Panc1 (cell line): ENCODE data around the gene CA12. TPM values are rescaled to one million over a fixed set of nuclear protein-coding genes. Genes with fewer than 3 reads are reported as not detected.

Experiments used
- ATAC-seq: fragments of 200-7000 bp; cut with Tn5 transposase; 2 replicates; pipeline ENCODE4 v1.9.1; 2020; ENCODE audit warnings: mild to moderate bottlenecking, moderate library complexity
- BruUV-seq: library from RNA; stranded (reverse); fragments of 400-500 nt; replicated peaks from 2 replicates; lab custom pipeline; 2021; lab: Mats Ljungman, UMichigan
- CTCF ChIA-PET: fragments of 300-600 bp; sonication (Branson Sonifier 250); formaldehyde crosslinking; loops from one replicate; lab custom pipeline; 2022; ENCODE audit warnings: antibody characterized with exemption; lab: Charles Lee
- POLR2A ChIA-PET: fragments of 300-600 bp; sonication (Branson Sonifier 250); formaldehyde crosslinking; loops from one replicate; lab custom pipeline; 2022; ENCODE audit warnings: antibody characterized with exemption; lab: Charles Lee
- DNase-seq: peaks from one replicate; pipeline ENCODE4 v3.0.0-alpha.2; 2010; ENCODE audit warnings: low read depth, low spot score
- H3K27ac ChIP-seq: 2 replicates; pipeline ENCODE4 v1.5.1; 2011; ENCODE audit warnings: mild to moderate bottlenecking, low read length, inconsistent platforms
- H3K27me3 ChIP-seq: fragments of 200-500 bp; sonication (Bioruptor generic); 2 replicates; pipeline ENCODE4 v1.6.0; 2014; ENCODE audit warnings: low read length, inconsistent platforms; ENCODE audit not compliant: control insufficient read depth, insufficient read depth
- H3K36me3 ChIP-seq: fragments of 200-500 bp; sonication (Bioruptor generic); 2 replicates; pipeline ENCODE4 v1.5.1; 2014; ENCODE audit warnings: inconsistent platforms, mild to moderate bottlenecking, low read length, moderate library complexity; ENCODE audit not compliant: control insufficient read depth, insufficient read depth
- H3K4me1 ChIP-seq: 2 replicates; pipeline ENCODE4 v1.5.1; 2011; ENCODE audit warnings: inconsistent platforms, mild to moderate bottlenecking, low read length, moderate library complexity; ENCODE audit not compliant: control insufficient read depth, insufficient read depth
- H3K4me3 ChIP-seq, 2 experiments: 2 replicates each; pipeline ENCODE4 v1.5.1; 2011 to 2012; ENCODE audit warnings: low read depth in 2 of 2, low read length in 2 of 2, mild to moderate bottlenecking in 2 of 2, inconsistent platforms in 1 of 2, moderate library complexity in 1 of 2
- H3K9me3 ChIP-seq: fragments of 200-500 bp; sonication (Bioruptor generic); 2 replicates; pipeline ENCODE4 v1.5.1; 2014; ENCODE audit warnings: low read depth, mild to moderate bottlenecking, inconsistent platforms, low read length, moderate library complexity; ENCODE audit not compliant: control insufficient read depth, insufficient read depth
- CTCF ChIP-seq: fragments of 450-650 bp; IDR thresholded peaks from 2 replicates; pipeline ENCODE4 v1.5.1; 2017; ENCODE audit warnings: mild to moderate bottlenecking
- POLR2AphosphoS5 ChIP-seq: IDR thresholded peaks from 2 replicates; pipeline ENCODE4 v1.6.1; 2012; ENCODE audit warnings: mild to moderate bottlenecking, low read depth, low read length, moderate library complexity
- REST ChIP-seq, 2 experiments: IDR thresholded peaks; 2 replicates each; pipeline ENCODE4 v1.6.1; 2011 to 2012; ENCODE audit warnings: low read depth in 2 of 2, control low read depth in 1 of 2, low read length in 1 of 2, mild to moderate bottlenecking in 1 of 2, moderate library complexity in 1 of 2; ENCODE audit not compliant: insufficient read depth in 1 of 2
- SIN3A ChIP-seq: IDR thresholded peaks from 2 replicates; pipeline ENCODE4 v1.6.1; 2012; ENCODE audit warnings: low read depth, mild to moderate bottlenecking, low read length, moderate library complexity, borderline replicate concordance; ENCODE audit not compliant: insufficient read depth
- TCF7L2 ChIP-seq: IDR thresholded peaks from 2 replicates; pipeline ENCODE4 v1.6.1; 2011; ENCODE audit warnings: mild to moderate bottlenecking, low read depth, low read length, inconsistent platforms
- in situ Hi-C: cut with HindIII; loops from 2 replicates; pipeline ENCODE4 v1.10.0; 2016; ENCODE audit warnings: low sequenced_read_pairs, low pct_unique_long_range_greater_than_20kb
- intact Hi-C: fragments of 100-400 bp; cut with micrococcal nuclease; formaldehyde crosslinking; loops from one replicate; pipeline ENCODE4 v1.10.0; 2022; ENCODE audit not compliant: unreplicated experiment
- total RNA-seq: library from RNA; stranded (reverse); gene quantifications from one replicate; pipeline ENCODE4 v1.2.1, GENCODE V29; 2021; ENCODE audit not compliant: unreplicated experiment

The CA12 gene
- total RNA-seq, 1 experiment from 2014 or later = 0.74 TPM

DNA sequence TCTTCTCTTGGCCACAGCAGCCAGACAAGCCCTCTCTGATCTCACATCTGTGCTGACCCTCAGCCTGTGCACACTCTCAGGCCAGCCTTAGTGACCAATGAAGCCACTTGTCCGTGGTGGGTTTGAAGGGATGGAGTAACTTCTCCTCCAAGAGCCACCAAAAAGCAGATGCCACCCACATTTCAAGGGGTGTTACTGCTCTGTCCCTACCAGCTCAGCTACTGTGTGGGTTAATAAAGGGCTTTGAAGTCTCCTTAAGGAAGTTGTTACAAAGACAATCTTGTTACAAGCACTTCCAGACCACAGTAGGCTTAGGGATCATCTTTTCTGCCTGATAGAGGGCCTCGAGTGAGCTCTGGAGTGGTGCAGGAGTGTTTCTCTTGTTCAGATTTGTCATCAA is 3.3 kb upstream of the CA12 start:
- TF ChIP-seq SIN3A = no peak
- no peak for TF ChIP-seq POLR2AphosphoS5
- TF ChIP-seq REST (IDR thresholded peaks at IDR 0.05; ENCODE audit: insufficient read depth in 1 of 2, low read depth in 2 of 2, low read length in 1 of 2) = no peak
- TF ChIP-seq TCF7L2 = no peak
- no peak for TF ChIP-seq CTCF
- no peak overlapping the region for H3K27ac ChIP-seq
- peaks cover 5% of the 10 kb centered on the region; the same call in 1 of the 2 replicates for H3K27me3 ChIP-seq
- no peaks in the 10 kb centered on the region for H3K36me3 ChIP-seq
- no peak overlapping the region for H3K4me3 ChIP-seq
- DNase-seq (no peak), ATAC-seq (no peak)
- no peaks in the 10 kb centered on the region for H3K4me1 ChIP-seq
- ChIA-PET POLR2A (interaction anchor here (0.5 kb wide), 1 partner anchor 119 kb away, joined by 6 read pairs; no protein-coding TSS in a partner anchor), CTCF (no interaction called here)
- in situ Hi-C loops (no loop called here), intact Hi-C loops (no loop called here)
- no TSS peak for BruUV-seq
- no peaks in the 10 kb centered on the region for H3K9me3 ChIP-seq

DNA sequence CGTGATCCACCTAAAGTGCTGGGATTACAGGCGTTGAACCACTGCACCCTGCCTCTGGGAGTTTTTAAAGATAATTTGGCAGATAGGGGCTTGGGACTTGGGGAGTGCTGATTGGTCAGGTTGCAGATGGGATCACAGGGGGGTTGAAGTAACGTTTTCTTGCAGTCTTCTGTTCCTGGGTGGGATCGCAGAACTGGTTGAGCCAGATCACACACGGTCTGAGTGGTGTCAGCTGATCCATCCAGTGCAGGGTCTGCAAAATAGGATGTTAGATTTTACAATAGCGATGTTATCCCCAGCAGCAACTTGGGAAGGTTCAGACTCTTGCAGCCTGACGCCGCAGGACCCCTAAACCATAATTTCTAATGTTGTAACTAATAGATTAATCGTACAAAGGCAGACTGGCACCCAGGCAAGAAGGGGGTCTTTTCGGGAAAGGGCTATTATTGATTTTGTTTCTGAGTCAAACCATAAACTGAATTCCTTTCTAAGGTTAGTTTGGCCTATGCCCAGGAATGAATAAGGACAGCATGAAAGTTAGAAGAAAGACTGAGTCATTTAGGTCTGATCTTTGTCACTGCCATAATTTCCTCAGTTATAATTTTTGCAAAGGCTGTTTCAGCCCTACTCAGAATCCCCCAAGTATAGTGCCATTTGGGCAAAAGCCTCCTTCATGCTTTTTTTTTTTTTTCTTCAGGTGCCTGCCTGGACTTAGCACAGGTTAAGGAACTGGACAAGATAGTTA is 1.5 kb upstream of the CA12 start:
- Histone ChIP-seq H3K27ac (no peak overlapping the region), H3K9me3 (no peaks in the 10 kb centered on the region), H3K27me3 (peaks cover 5% of the 10 kb centered on the region; the same call in 1 of the 2 replicates), H3K4me3 (no peak overlapping the region), H3K36me3 (no peaks in the 10 kb centered on the region), H3K4me1 (no peaks in the 10 kb centered on the region)
- DNase-seq = no peak
- ATAC-seq = no peak
- CTCF ChIA-PET = no interaction called here
- intact Hi-C loops = no loop called here
- TF ChIP-seq REST (IDR thresholded peaks at IDR 0.05; ENCODE audit: insufficient read depth in 1 of 2, low read depth in 2 of 2, low read length in 1 of 2) (no peak), POLR2AphosphoS5 (no peak), TCF7L2 (no peak), CTCF (no peak), SIN3A (no peak)
- POLR2A ChIA-PET = no interaction called here
- BruUV-seq = no TSS peak
- in situ Hi-C loops = no loop called here
